ENCODE measurements around the gene MPZL3. TPM values are rescaled to one million over a fixed set of nuclear protein-coding genes. Genes with fewer than 3 reads are reported as not detected.

The MPZL3 gene
- total and polyA plus RNA-seq, 12 donors = 1.7 to 4.2 (median 2.4) TPM

DNA sequence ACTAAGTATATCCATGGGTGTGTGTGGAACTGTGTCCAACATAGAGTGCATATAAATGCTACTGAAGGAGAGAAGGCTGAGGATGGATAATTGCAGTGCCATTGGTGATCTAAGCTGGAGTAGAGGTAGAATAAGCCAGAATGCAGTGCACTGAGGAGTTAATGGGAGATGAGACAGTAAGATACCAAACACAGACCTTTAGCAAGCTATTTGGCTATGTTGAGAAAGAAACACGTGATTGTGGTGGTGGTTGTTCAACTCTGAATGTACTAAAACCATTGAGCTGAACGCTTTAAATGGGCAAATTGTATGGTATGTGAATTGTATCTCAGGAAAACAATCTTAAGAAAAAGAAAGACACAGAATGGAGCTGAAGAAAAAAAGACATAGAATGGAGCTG, 50.2 kb downstream of the MPZL3 start:
- ATAC-seq = no peak
- Histone ChIP-seq H3K27me3 (no peaks in the 10 kb centered on the region), H3K9me3 (no peaks in the 10 kb centered on the region), H3K36me3 (peaks cover 0 to 61% (median 0%) of the 10 kb centered on the region in 9 donors), H3K4me1 (peaks cover 0 to 62% (median 19%) of the 10 kb centered on the region in 9 donors), H3K27ac (peak overlapping the region in 1 of 10 donors; percentile 45), H3K4me3 (no peak overlapping the region)
- intact Hi-C loops (cut with DNase I) = loop anchor here in 3 of 10 donors (2.0 to 5.0 kb wide), 3 partner anchors 145 to 151 kb away; no protein-coding TSS in a partner anchor
- no peak for TF ChIP-seq CTCF (IDR thresholded peaks at IDR 0.05)
- 94 to 95% methylated on average over 2 of the region's 2 CpGs for WGBS, 2 donors
- DNase-seq = no peak

GRCh38 chr11:118200901-118201680, 51.1 kb downstream of the MPZL3 start:
- no peaks in the 10 kb centered on the region for H3K9me3 ChIP-seq
- peaks cover 0 to 53% (median 11%) of the 10 kb centered on the region in 9 donors for H3K4me1 ChIP-seq
- no peak for DNase-seq
- no peak overlapping the region for H3K4me3 ChIP-seq
- H3K27ac ChIP-seq = peak overlapping the region in 1 of 10 donors; percentile 45
- H3K27me3 ChIP-seq = no peaks in the 10 kb centered on the region
- WGBS, 2 donors = 86 to 90% methylated on average over 9 of the region's 9 CpGs
- intact Hi-C loops (cut with DNase I) = loop anchor here in 3 of 10 donors (2.0 to 5.0 kb wide), 3 partner anchors 146 to 152 kb away; no protein-coding TSS in a partner anchor
- TF ChIP-seq CTCF (IDR thresholded peaks at IDR 0.05) = no peak
- no peak for ATAC-seq
- peaks cover 0 to 70% (median 0%) of the 10 kb centered on the region in 9 donors for H3K36me3 ChIP-seq

DNA sequence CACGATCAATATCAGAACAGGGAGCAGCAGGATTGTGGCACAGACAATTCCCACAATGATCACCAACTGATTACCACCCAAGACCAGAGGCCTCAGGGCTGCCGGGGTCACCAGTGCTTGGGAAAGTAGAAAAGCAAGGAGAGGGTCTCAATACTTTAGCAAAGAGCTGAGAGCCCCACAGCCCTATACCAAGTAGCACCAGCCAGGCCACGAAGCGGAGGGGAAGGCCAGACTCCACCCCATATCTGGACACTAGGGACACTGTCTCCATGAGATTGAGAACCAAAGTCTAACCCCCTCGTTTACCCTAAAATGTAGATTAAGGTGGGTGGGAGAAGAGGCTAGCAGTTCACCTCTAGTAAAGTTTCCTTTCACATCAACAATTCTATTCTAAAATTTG, 51.7 kb downstream of the MPZL3 start:
- Histone ChIP-seq H3K27me3 (no peaks in the 10 kb centered on the region), H3K4me1 (peaks cover 0 to 48% (median 14%) of the 10 kb centered on the region in 9 donors), H3K36me3 (peaks cover 0 to 70% (median 0%) of the 10 kb centered on the region in 9 donors), H3K4me3 (no peak overlapping the region), H3K27ac (no peak overlapping the region), H3K9me3 (no peaks in the 10 kb centered on the region)
- no peak for DNase-seq
- intact Hi-C loops (cut with DNase I) = loop anchor here in 3 of 10 donors (2.0 to 5.0 kb wide), 3 partner anchors 147 to 152 kb away; no protein-coding TSS in a partner anchor
- 88 to 95% methylated on average over 5 of the region's 5 CpGs for WGBS, 2 donors
- ATAC-seq = no peak
- no peak for TF ChIP-seq CTCF (IDR thresholded peaks at IDR 0.05)

- H3K27me3 ChIP-seq = no peaks in the 10 kb centered on the region
- H3K4me1 ChIP-seq = peaks cover 3 to 47% (median 20%) of the 10 kb centered on the region in 9 donors
Measured at GRCh38 chr11:118199135-118199534, 53.0 kb downstream of the MPZL3 start.

More at GRCh38 chr11:118199135-118199534, 53.0 kb downstream of the MPZL3 start:
- peaks cover 0 to 71% (median 0%) of the 10 kb centered on the region in 9 donors for H3K36me3 ChIP-seq
- TF ChIP-seq CTCF (IDR thresholded peaks at IDR 0.05) = no peak
- intact Hi-C loops (cut with DNase I) = loop anchor here (2.0 to 10.0 kb wide), 10 partner anchors 53 to 306 kb away; partner anchors contain the start of gene MPZL3 (in 1 of the 10)
- 54 to 56% methylated on average over 6 of the region's 6 CpGs for WGBS, 2 donors
- no peak overlapping the region for H3K4me3 ChIP-seq
- H3K9me3 ChIP-seq = no peaks in the 10 kb centered on the region
- DNase-seq (no peak), ATAC-seq (no peak)
- H3K27ac ChIP-seq = peak overlapping the region in 5 of 10 donors; percentile 18 to 50 (median 27)
